IPS-NIHi11 (cell line): ENCODE results near the gene GPR148.

Experiments used
- DNase-seq: peaks from one replicate; pipeline ENCODE4 v3.0.0; 2012; ENCODE audit warnings: mixed read lengths, low spot score

Gene GPR148

GRCh38 chr2:130769343-130769907, 40.6 kb downstream of the GPR148 start:
- no peak for DNase-seq

- no peak for DNase-seq
Observed at GRCh38 chr2:130776550-130776949, 47.7 kb downstream of the GPR148 start.

DNA sequence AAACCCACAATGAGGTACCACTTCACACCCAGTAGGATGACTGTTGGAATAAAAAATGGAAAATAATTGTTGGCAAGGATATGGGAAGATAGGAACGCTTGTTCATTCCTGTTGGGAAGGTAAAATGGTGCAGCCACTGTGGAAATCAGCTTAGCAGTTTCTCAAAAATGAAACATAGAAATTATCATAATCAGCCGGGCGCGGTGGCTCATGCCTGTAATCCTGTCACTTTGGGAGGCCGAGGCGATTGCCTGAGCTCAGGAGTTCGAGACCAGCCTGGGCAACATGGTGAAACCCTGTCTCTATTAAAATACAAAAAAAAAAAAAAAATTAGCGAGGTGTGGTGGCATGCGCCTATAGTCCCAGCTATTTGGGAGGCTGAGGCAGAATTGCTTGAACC, 49.9 kb downstream of the GPR148 start:
- no peak for DNase-seq
